Sigmoid colon (tissue), 7 donors: ENCODE data around the gene NUDT16. TPM values are rescaled to one million over a fixed set of nuclear protein-coding genes. Genes with fewer than 3 reads are reported as not detected.
A peak's percentile ranks its signal among the peaks of the same experiment; 100 is the strongest.
"Not testable (repeated sequence)": the region's sequence is repeated elsewhere in the genome, so short reads cannot be mapped to it uniquely, and the experiment has no call there.

Experiments
- DNase-seq: peaks from one replicate; pipeline ENCODE4 v3.0.0-alpha.2; 2019
- H3K27ac ChIP-seq, 4 donors: fragments of 200-600 bp; sonication (generic); one replicate each; pipeline ENCODE4 v1.5.1; 2016 to 2019; ENCODE audit warnings: mild to moderate bottlenecking in 1 of 4
- H3K27me3 ChIP-seq, 3 donors: fragments of 200-600 bp; sonication (generic); one replicate each; pipeline ENCODE4 v1.5.1; 2019; ENCODE audit warnings: mild to moderate bottlenecking in 1 of 3
- H3K36me3 ChIP-seq, 4 donors: fragments of 200-600 bp; sonication (generic); one replicate each; pipeline ENCODE4 v1.5.1; 2016 to 2019
- H3K4me1 ChIP-seq, 4 donors: fragments of 200-600 bp; sonication (generic); one replicate each; pipeline ENCODE4 v1.5.1; 2017 to 2019
- H3K4me3 ChIP-seq, 4 donors: fragments of 200-600 bp; sonication (generic); one replicate each; pipeline ENCODE4 v1.5.1; 2017 to 2019; ENCODE audit warnings: mild to moderate bottlenecking in 2 of 4, moderate library complexity in 1 of 4
- H3K9me3 ChIP-seq, 4 donors: fragments of 200-600 bp in 3 of 4; sonication (generic) in 3 of 4; one replicate each; pipeline versions ENCODE4 v1.5.1 to v1.6.1; 2013 to 2019
- EP300 ChIP-seq, 4 donors: sonication (generic); formaldehyde crosslinking; IDR thresholded peaks; one replicate each; pipeline ENCODE4 v1.6.1; 2017; ENCODE audit warnings: antibody characterized with exemption in 4 of 4
- POLR2A ChIP-seq, 2 donors: fragments of 450-650 bp; IDR thresholded peaks; one replicate each; pipeline ENCODE4 v1.6.1; 2016; ENCODE audit warnings: antibody characterized with exemption in 2 of 2, mild to moderate bottlenecking in 2 of 2, moderate library complexity in 2 of 2
- POLR2AphosphoS5 ChIP-seq, 4 donors: sonication (generic); formaldehyde crosslinking; IDR thresholded peaks; one replicate each; pipeline ENCODE4 v1.6.1; 2017; ENCODE audit warnings: antibody characterized with exemption in 4 of 4
- WGBS, 2 donors: extraction: QIAGEN DNeasy Blood & Tissue Kit; methylation state at CpG; one replicate each; pipeline ENCODE4 v1.1.7; 2013; 5-methylcytosine and 5-hydroxymethylcytosine counted together
- intact Hi-C: fragments of 100-400 bp; cut with DNase I; formaldehyde crosslinking; loops from one replicate; pipeline ENCODE4 v1.15.1; 2023
- polyA plus RNA-seq, 3 donors: library from polyadenylated mRNA; stranded (reverse); fragments of 200-250 nt; gene quantifications; one replicate each; pipeline ENCODE4 v1.2.3, GENCODE V29; 2013
- total RNA-seq, 4 donors: library from RNA; depleted of rRNA; stranded (reverse); fragments of >200 nt; gene quantifications; one replicate each; pipeline ENCODE4 v1.1.0, GENCODE V29; 2016
- TF ChIP-seq, protein P1 (sequence below), 4 experiments: fragments of 450-650 bp in 3 of 4; fragments of 200-600 bp in 1 of 4; IDR thresholded peaks; one replicate each; pipeline ENCODE4 v1.5.1; 2016 to 2019; ENCODE audit warnings: antibody characterized with exemption in 4 of 4, mild to moderate bottlenecking in 3 of 4, moderate library complexity in 2 of 4
- donor health status: healthy with polysubstance abuse.
- donor health status: Bipolar disorder and iron deficiency.
- donor health status: healthy.

The NUDT16 gene
- total and polyA plus RNA-seq, 7 donors = 17.6 to 36.2 (median 26.0) TPM

DNA sequence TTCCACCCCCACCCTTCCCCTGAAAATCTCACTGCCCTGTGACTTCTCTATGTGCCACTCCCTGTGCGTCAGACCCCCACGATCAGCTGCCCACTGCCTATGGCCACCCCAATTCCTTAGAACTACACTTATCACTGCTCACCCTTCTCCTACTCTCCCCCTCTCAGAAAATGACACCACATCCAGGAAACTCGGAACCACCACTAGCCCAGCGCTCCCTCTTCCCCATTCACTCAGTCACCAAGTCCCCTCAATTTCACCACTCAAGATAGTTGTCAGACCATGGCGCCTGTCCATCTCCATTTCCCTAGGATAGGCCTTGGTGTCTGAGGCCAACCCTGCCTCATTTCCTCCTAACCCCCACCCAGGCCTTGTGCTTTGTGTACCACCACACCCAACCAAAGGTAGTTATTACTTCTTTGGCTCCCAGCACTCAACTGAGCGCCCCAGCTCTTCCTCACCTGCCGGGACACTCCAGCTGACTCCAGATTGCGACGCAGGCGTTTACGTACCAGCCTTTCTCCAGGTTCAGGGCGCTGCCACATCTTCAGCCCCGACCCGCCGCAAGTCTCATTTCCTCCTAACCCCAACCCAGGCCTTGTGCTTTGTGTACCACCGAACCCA, 641 bp upstream of the NUDT16 start:
- H3K36me3 ChIP-seq = peaks cover 0 to 33% (median 2%) of the 10 kb centered on the region in 4 donors
- peak in 1 of 4 donors; percentile 75 for TF ChIP-seq POLR2AphosphoS5 (IDR thresholded peaks at IDR 0.05)
- TF ChIP-seq POLR2A (IDR thresholded peaks at IDR 0.05) = peak; percentile 35 to 51
- not testable (repeated sequence) for DNase-seq, H3K27me3 ChIP-seq, H3K9me3 ChIP-seq
- H3K4me3 ChIP-seq = peak overlapping the region; percentile 68 to 100 (median 74)
- 5 to 15% methylated on average over 16 of the region's 16 CpGs for WGBS, 2 donors
- peak overlapping the region; percentile 83 to 93 (median 86) for H3K27ac ChIP-seq
- intact Hi-C loops = loop anchor here (5.0 to 10.0 kb wide), 2 partner anchors 489 to 636 kb away; partner anchors contain the start of genes ATP2C1 and PIK3R4
- H3K4me1 ChIP-seq = peaks cover 0 to 28% (median 20%) of the 10 kb centered on the region in 4 donors

DNA sequence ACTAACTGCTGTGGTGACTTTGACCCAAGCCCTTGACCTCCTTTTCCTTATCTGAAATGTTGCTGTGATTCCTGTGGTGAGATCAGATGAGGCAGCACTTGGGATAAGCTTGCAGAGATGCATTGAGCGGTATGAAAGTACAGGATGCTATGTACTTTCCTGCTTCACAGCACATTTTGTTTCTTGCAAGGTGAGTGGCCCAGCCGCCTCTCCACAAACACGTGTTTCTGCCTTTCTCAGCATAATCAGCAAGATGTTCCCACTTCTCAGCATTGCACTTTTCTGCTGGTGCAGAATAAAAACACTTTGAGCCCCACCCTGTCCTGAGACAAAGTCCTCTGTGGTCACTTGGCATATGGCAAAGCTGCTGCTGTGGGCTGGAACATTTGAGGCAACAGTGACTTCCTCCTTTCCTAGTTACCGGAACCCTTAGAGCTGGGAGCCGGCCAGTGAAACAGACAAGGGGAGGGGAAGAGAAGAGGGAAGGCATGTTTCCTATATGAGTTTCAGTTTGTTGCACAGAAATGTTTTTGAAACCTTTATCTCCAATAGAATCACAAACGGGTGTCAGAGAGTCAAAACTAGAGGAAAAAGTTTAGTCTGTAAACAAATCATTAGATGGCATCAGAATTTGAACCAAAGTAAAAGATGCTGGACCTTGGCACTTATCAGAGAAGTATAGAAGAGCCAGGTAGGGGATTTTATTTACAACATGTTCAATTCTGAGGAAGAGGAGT, 5.0 kb downstream of the NUDT16 start:
- Histone ChIP-seq H3K9me3 (no peaks in the 10 kb centered on the region), H3K4me3 (no peak overlapping the region), H3K27ac (peak overlapping the region; percentile 38 to 58 (median 49)), H3K36me3 (peaks cover 0 to 31% (median 2%) of the 10 kb centered on the region in 4 donors), H3K27me3 (no peaks in the 10 kb centered on the region), H3K4me1 (peaks cover 0 to 17% (median 10%) of the 10 kb centered on the region in 4 donors)
- 8 to 19% methylated on average over 6 of the region's 6 CpGs for WGBS, 2 donors
- peak; percentile 84 for DNase-seq
- TF ChIP-seq EP300 (IDR thresholded peaks at IDR 0.05) = peak in 1 of 4 donors; percentile 67
- peak in 2 of 4 donors; percentile 11 to 47 for TF ChIP-seq POLR2AphosphoS5 (IDR thresholded peaks at IDR 0.05)
- TF ChIP-seq, protein P1, sequence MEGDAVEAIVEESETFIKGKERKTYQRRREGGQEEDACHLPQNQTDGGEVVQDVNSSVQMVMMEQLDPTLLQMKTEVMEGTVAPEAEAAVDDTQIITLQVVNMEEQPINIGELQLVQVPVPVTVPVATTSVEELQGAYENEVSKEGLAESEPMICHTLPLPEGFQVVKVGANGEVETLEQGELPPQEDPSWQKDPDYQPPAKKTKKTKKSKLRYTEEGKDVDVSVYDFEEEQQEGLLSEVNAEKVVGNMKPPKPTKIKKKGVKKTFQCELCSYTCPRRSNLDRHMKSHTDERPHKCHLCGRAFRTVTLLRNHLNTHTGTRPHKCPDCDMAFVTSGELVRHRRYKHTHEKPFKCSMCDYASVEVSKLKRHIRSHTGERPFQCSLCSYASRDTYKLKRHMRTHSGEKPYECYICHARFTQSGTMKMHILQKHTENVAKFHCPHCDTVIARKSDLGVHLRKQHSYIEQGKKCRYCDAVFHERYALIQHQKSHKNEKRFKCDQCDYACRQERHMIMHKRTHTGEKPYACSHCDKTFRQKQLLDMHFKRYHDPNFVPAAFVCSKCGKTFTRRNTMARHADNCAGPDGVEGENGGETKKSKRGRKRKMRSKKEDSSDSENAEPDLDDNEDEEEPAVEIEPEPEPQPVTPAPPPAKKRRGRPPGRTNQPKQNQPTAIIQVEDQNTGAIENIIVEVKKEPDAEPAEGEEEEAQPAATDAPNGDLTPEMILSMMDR (IDR thresholded peaks at IDR 0.05) = no peak
- intact Hi-C loops = loop anchor here (10.0 kb wide), 1 partner anchor 642 kb away; the partner anchor contains the start of gene PIK3R4

DNA sequence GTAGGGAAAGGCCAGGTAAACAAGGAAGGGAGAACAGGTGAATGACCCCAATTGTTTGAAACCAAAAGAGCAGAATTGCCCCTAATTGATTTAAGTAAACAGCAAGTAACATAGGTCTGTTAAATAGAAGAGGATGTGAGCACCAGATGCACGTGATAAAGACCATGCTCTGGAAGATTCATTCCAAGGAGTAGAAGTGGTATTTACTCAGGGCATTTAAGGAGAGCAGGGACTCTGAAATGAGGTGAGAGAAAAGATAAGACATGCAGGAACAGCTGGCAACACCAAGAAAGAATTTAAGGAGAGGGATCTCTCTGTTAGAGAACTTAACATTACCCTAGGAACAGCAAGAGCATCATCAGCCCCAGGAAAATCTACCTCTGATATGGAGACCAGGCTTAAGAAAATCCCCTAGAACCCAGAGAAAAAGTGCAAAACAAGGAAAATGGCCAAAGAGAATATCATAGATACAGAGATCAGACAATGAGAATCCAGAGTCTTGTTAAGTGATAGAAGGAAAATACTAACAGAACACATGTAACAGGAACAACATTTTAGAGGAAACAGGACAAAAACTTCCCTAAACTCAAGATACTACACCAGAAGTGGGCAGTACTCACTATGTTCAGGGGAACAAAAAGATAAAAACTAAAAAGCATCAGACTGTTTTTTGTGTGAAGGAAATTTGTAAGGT, 6.4 kb downstream of the NUDT16 start:
- Histone ChIP-seq H3K9me3 (no peaks in the 10 kb centered on the region), H3K27ac (peak overlapping the region in 3 of 4 donors; percentile 38 to 58 (median 45)), H3K4me1 (peaks cover 0 to 7% (median under 1%) of the 10 kb centered on the region in 4 donors), H3K36me3 (peaks cover 0 to 30% (median 2%) of the 10 kb centered on the region in 4 donors), H3K27me3 (no peaks in the 10 kb centered on the region), H3K4me3 (no peak overlapping the region)
- DNase-seq = no peak
- intact Hi-C loops = loop anchor here (10.0 kb wide), 1 partner anchor 643 kb away; the partner anchor contains the start of gene PIK3R4
- TF ChIP-seq POLR2AphosphoS5 (IDR thresholded peaks at IDR 0.05) (no peak), EP300 (IDR thresholded peaks at IDR 0.05) (no peak), POLR2A (IDR thresholded peaks at IDR 0.05) (no peak)
- TF ChIP-seq, protein P1 (IDR thresholded peaks at IDR 0.05) = no peak
- WGBS, 2 donors = 16 to 39% methylated on average over 1 of the region's 1 CpG

DNA sequence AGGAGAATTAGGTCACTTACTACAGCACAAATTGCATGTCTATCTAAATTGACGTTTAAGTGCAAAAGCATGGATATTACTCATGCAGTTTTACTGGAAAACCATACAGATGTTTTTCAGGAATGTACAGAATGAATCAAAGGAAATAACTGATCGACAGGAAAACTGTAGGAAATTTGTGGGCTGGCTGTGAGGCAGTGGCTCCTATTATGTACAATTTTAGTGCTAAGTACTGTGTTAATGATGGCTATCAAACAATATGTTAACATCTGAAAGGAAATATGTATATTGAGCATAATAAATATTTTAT, 6.9 kb downstream of the NUDT16 start:
- Histone ChIP-seq H3K36me3 (peaks cover 0 to 25% (median 2%) of the 10 kb centered on the region in 4 donors), H3K4me1 (peaks cover 0 to 2% (median 0%) of the 10 kb centered on the region in 4 donors), H3K27ac (no peak overlapping the region), H3K4me3 (no peak overlapping the region), H3K9me3 (no peaks in the 10 kb centered on the region), H3K27me3 (no peaks in the 10 kb centered on the region)
- 43 to 64% methylated on average over 2 of the region's 2 CpGs for WGBS, 2 donors
- no peak for DNase-seq
- intact Hi-C loops = loop anchor here (10.0 kb wide), 1 partner anchor 644 kb away; the partner anchor contains the start of gene PIK3R4
- no peak for TF ChIP-seq POLR2AphosphoS5 (IDR thresholded peaks at IDR 0.05)
- TF ChIP-seq, protein P1 (IDR thresholded peaks at IDR 0.05) = no peak
- no peak for TF ChIP-seq EP300 (IDR thresholded peaks at IDR 0.05)
- TF ChIP-seq POLR2A (IDR thresholded peaks at IDR 0.05) = no peak
